A549 (cell line): Measurements from ENCODE around the gene RTP5. TPM values are rescaled to one million over a fixed set of nuclear protein-coding genes. Genes with fewer than 3 reads are reported as not detected.
A peak's percentile ranks its signal among the peaks of the same experiment; 100 is the strongest.

Experiments used
- ATAC-seq, 2 experiments: fragments of 200-7000 bp in 1 of 2; fragments of >200 bp in 1 of 2; cut with Nextera tagmentation in 1 of 2; cut with Tn5 transposase in 1 of 2; 3 replicates each; pipeline versions ENCODE4 v1.8.0 to v1.9.1; 2018 to 2020; ENCODE audit warnings: mild to moderate bottlenecking in 1 of 2, moderate library complexity in 1 of 2
- CTCF ChIA-PET: fragments of 300-600 bp; sonication (Branson Sonifier 250); formaldehyde crosslinking; extraction: SDS; loops from one replicate; lab custom pipeline; 2021; ENCODE audit warnings: antibody characterized with exemption, inconsistent platforms; lab: Yijun Ruan, JAX
- POLR2A ChIA-PET: fragments of 350-600 bp; formaldehyde crosslinking; extraction: SDS; loops from one replicate; lab custom pipeline; 2021; ENCODE audit warnings: antibody characterized with exemption, inconsistent platforms; lab: Yijun Ruan, JAX
- DNase-seq, 2 experiments: peaks; one replicate each; pipeline versions ENCODE4 v3.0.0 to v3.0.0-alpha.2; 2011 to 2016; ENCODE audit warnings: low read depth in 1 of 2, low spot score in 1 of 2
- FAIRE-seq: peaks from 2 replicates; lab custom pipeline; 2011; peaks lifted over from hg19 to GRCh38; lab: Jason Lieb, UNC
- H3K27ac ChIP-seq, 2 experiments: fragments of >200 bp; sonication (Bioruptor Twin); formaldehyde crosslinking; 3 replicates each; pipeline ENCODE4 v1.5.1; 2016 to 2017
- H3K4me1 ChIP-seq: fragments of >200 bp; sonication (Bioruptor Twin); formaldehyde crosslinking; 3 replicates; pipeline ENCODE4 v1.6.1; 2016
- H3K4me2 ChIP-seq: fragments of >200 bp; sonication (Bioruptor Twin); formaldehyde crosslinking; 3 replicates; pipeline ENCODE4 v1.6.1; 2016
- H3K4me3 ChIP-seq: fragments of >200 bp; sonication (Bioruptor Twin); formaldehyde crosslinking; 3 replicates; pipeline ENCODE4 v1.5.1; 2016
- H3K9me3 ChIP-seq: fragments of >200 bp; sonication (Bioruptor Twin); formaldehyde crosslinking; 3 replicates; pipeline ENCODE4 v1.6.1; 2016
- BCL3 ChIP-seq: fragments of >200 bp; sonication (Bioruptor Twin); formaldehyde crosslinking; IDR thresholded peaks from 3 replicates; pipeline ENCODE4 v1.6.1; 2016
- BHLHE40 ChIP-seq: IDR thresholded peaks from 2 replicates; pipeline ENCODE4 v1.6.1; 2012; ENCODE audit warnings: low read depth, low read length, inconsistent platforms
- CHD2 ChIP-seq: fragments of 150-350 bp; IDR thresholded peaks from 2 replicates; pipeline ENCODE4 v1.6.1; 2014; ENCODE audit warnings: low read length; ENCODE audit not compliant: partially characterized antibody
- FOSB ChIP-seq: fragments of 250-450 bp; sonication (Bioruptor Pico); IDR thresholded peaks from 2 replicates; pipeline ENCODE4 v1.5.0; 2020; ENCODE audit warnings: mild to moderate bottlenecking, moderate library complexity
- GATA3 ChIP-seq: IDR thresholded peaks from 2 replicates; pipeline ENCODE4 v1.6.1; 2012; ENCODE audit warnings: borderline replicate concordance
- HDAC2 ChIP-seq: fragments of 200-600 bp; sonication (generic); IDR thresholded peaks from 2 replicates; pipeline ENCODE4 v1.6.1; 2016
- HMGXB4 ChIP-seq: fragments of 250-450 bp; sonication (Bioruptor Pico); IDR thresholded peaks from 2 replicates; pipeline ENCODE4 v1.5.0; 2021; ENCODE audit warnings: mild to moderate bottlenecking, moderate library complexity, borderline replicate concordance
- JUN ChIP-seq, 2 experiments: fragments of >200 bp; sonication (Bioruptor Twin); formaldehyde crosslinking; IDR thresholded peaks; 2 replicates in 1 of 2; 3 replicates in 1 of 2; pipeline ENCODE4 v1.6.1; 2016 to 2017
- JUNB ChIP-seq: fragments of >200 bp; sonication (Bioruptor Twin); formaldehyde crosslinking; IDR thresholded peaks from 2 replicates; pipeline ENCODE4 v1.6.1; 2016
- KDM5A ChIP-seq: fragments of 200-600 bp; sonication (generic); IDR thresholded peaks from 2 replicates; pipeline ENCODE4 v1.6.1; 2016; ENCODE audit warnings: antibody characterized with exemption, mild to moderate bottlenecking
- NR3C1 ChIP-seq: fragments of >200 bp; sonication (Bioruptor Twin); formaldehyde crosslinking; IDR thresholded peaks from 3 replicates; pipeline ENCODE4 v1.6.1; 2017
- POLR2A ChIP-seq: IDR thresholded peaks from 2 replicates; pipeline ENCODE4 v1.6.1; 2012; ENCODE audit warnings: mild to moderate bottlenecking, low read length
- POLR2AphosphoS2 ChIP-seq: conservative IDR thresholded peaks from 2 replicates; pipeline ENCODE4 v1.6.1; 2012; ENCODE audit warnings: low read length, improper control_type of control experiment, inconsistent platforms
- RARB ChIP-seq: fragments of 250-450 bp; sonication (Bioruptor Pico); IDR thresholded peaks from 2 replicates; pipeline ENCODE4 v1.8.0; 2021; ENCODE audit warnings: mild to moderate bottlenecking, moderate library complexity
- RCOR1 ChIP-seq: fragments of 150-350 bp; IDR thresholded peaks from 2 replicates; pipeline ENCODE4 v1.6.1; 2014; ENCODE audit warnings: antibody characterized with exemption, low read length, low read depth
- REST ChIP-seq: fragments of 200-600 bp; sonication (generic); IDR thresholded peaks from 2 replicates; pipeline ENCODE4 v1.6.1; 2016; ENCODE audit warnings: antibody characterized with exemption, mild to moderate bottlenecking, moderate library complexity
- SREBF2 ChIP-seq: fragments of 450-650 bp; IDR thresholded peaks from 2 replicates; pipeline ENCODE4 v1.6.1; 2014; ENCODE audit warnings: mild to moderate bottlenecking, moderate library complexity
- TFCP2L1 ChIP-seq: fragments of 250-450 bp; sonication (Bioruptor Pico); IDR thresholded peaks from 2 replicates; pipeline ENCODE4 v1.5.0; 2021; ENCODE audit warnings: mild to moderate bottlenecking
- ZC3H11A ChIP-seq: fragments of 450-650 bp; IDR thresholded peaks from 2 replicates; pipeline ENCODE4 v1.6.1; 2014; ENCODE audit warnings: antibody characterized with exemption, mild to moderate bottlenecking
- WGBS: methylation state at CpG from one replicate; pipeline ENCODE4 v1.1.6; 2017; ENCODE audit errors: missing lambda C conversion rate; 5-methylcytosine and 5-hydroxymethylcytosine counted together
- polyA plus RNA-seq, 4 experiments: library from polyadenylated mRNA; depleted of rRNA in 3 of 4; stranded (reverse); fragments of >200 nt; fragmentation: RNase III in 1 of 4; extraction: RNeasy Plus Mini Kit Qiagen cat#74134 plus additional on column Dnase treatment in 1 of 4; gene quantifications; 2 replicates in 3 of 4; 3 replicates in 1 of 4; pipeline ENCODE4 v1.2.3, GENCODE V29; 2011 to 2017

The RTP5 gene
- polyA plus RNA-seq, 2 of the 4 experiments (the other 2 are of a cell fraction), result not detected

GRCh38 chr2:241865957-241866789, 3.4 kb upstream of the RTP5 start (continued):
- TF ChIP-seq ZC3H11A, result no peak
- TF ChIP-seq BHLHE40, result no peak

- no peak for FAIRE-seq
- 67% methylated on average over 27 of the region's 33 CpGs for WGBS
Observed at GRCh38 chr2:241866790-241867645, 2.5 kb upstream of the RTP5 start.

GRCh38 chr2:241867776-241868420, 1.6 kb upstream of the RTP5 start:
- Histone ChIP-seq H3K27ac (no peak overlapping the region), H3K4me2 (peak overlapping the region; percentile 41; the same call in 1 of the 3 replicates), H3K4me1 (peaks cover 11% of the 10 kb centered on the region; the same call in 2 of the 3 replicates), H3K4me3 (no peak overlapping the region), H3K9me3 (no peaks in the 10 kb centered on the region)
- 78% methylated on average over 14 of the region's 19 CpGs for WGBS
- ChIA-PET CTCF (interaction anchor here (0.6 to 3.8 kb wide), 5 partner anchors 9 to 134 kb away, joined by 3 to 28 read pairs (median 4); no protein-coding TSS in a partner anchor), POLR2A (interaction anchor here (1.6 kb wide), 1 partner anchor 166 kb away, joined by 4 read pairs; the partner anchor contains the start of gene ING5)
- no peak for FAIRE-seq
- ATAC-seq, result peak in 1 of 2 experiments; percentile 8; a peak in 2 of 6 replicates
- DNase-seq, result no peak
- no peak for TF ChIP-seq SREBF2
- TF ChIP-seq CHD2, result no peak
- TF ChIP-seq KDM5A, result no peak
- TF ChIP-seq TFCP2L1, result no peak
- TF ChIP-seq RARB (CRISPR knock-in tag), result no peak
- TF ChIP-seq RCOR1, result no peak
- no peak for TF ChIP-seq FOSB (CRISPR knock-in tag)
- TF ChIP-seq BCL3, result no peak
- no peak for TF ChIP-seq HMGXB4
- TF ChIP-seq HDAC2, result no peak
- TF ChIP-seq NR3C1, result no peak
- TF ChIP-seq POLR2AphosphoS2, result no peak
- no peak for TF ChIP-seq JUNB
- no peak for TF ChIP-seq REST
- no peak for TF ChIP-seq GATA3
- no peak for TF ChIP-seq POLR2A
- TF ChIP-seq JUN (IDR thresholded peaks at IDR 0.05), result no peak

More at GRCh38 chr2:241866790-241867645, 2.5 kb upstream of the RTP5 start:
- ChIA-PET POLR2A (interaction anchor here (0.6 to 1.6 kb wide), 2 partner anchors 165 to 1025 kb away, joined by 3 to 4 read pairs; partner anchors contain the start of gene ING5), CTCF (interaction anchor here (1.6 to 3.8 kb wide), 2 partner anchors 12 to 134 kb away, joined by 3 to 28 read pairs; no protein-coding TSS in a partner anchor)
- Histone ChIP-seq H3K4me2 (no peak overlapping the region), H3K9me3 (no peaks in the 10 kb centered on the region), H3K4me3 (no peak overlapping the region), H3K27ac (no peak overlapping the region), H3K4me1 (peaks cover 11% of the 10 kb centered on the region; the same call in 2 of the 3 replicates)
- TF ChIP-seq HMGXB4, result no peak
- no peak for TF ChIP-seq SREBF2
- ATAC-seq, result peak; percentile 1 to 24; a peak in 3 of 6 replicates
- DNase-seq, result no peak
